MM.1S (cell line): ENCODE measurements around the gene SERPINA4.

Source experiments
- DNase-seq: peaks from one replicate; pipeline ENCODE4 v3.0.0-alpha.2; 2015
- H2AFZ ChIP-seq: fragments of 300-600 bp; sonication (generic); 2 replicates; pipeline ENCODE4 v1.6.0; 2016; ENCODE audit warnings: antibody characterized with exemption, low read length
- H3F3A ChIP-seq: fragments of 300-600 bp; sonication (generic); 2 replicates; pipeline ENCODE4 v1.6.1; 2016; ENCODE audit warnings: mild to moderate bottlenecking, antibody characterized with exemption, low read length, moderate library complexity, mixed read lengths; ENCODE audit not compliant: insufficient read depth
- H3K27ac ChIP-seq: fragments of 300-600 bp; sonication (generic); 2 replicates; pipeline ENCODE4 v1.5.1; 2016; ENCODE audit warnings: mild to moderate bottlenecking, low read length
- H3K27me3 ChIP-seq: fragments of 300-600 bp; sonication (generic); replicated peaks from 2 replicates; pipeline ENCODE4 v1.6.0; 2016; ENCODE audit warnings: low read length; ENCODE audit not compliant: insufficient read depth
- H3K36me3 ChIP-seq: fragments of 300-600 bp; sonication (generic); replicated peaks from 2 replicates; pipeline ENCODE4 v1.6.1; 2016; ENCODE audit warnings: mild to moderate bottlenecking, low read length, mixed read lengths; ENCODE audit not compliant: insufficient read depth
- H3K4me1 ChIP-seq: fragments of 300-600 bp; sonication (generic); 2 replicates; pipeline ENCODE4 v1.6.1; 2016; ENCODE audit warnings: low read length, mixed read lengths
- H3K4me2 ChIP-seq: fragments of 300-600 bp; sonication (generic); 2 replicates; pipeline ENCODE4 v1.6.0; 2016; ENCODE audit warnings: low read depth, low read length
- H3K4me3 ChIP-seq: fragments of 300-600 bp; sonication (generic); 2 replicates; pipeline ENCODE4 v1.5.1; 2016; ENCODE audit warnings: low read length, mixed read lengths
- H3K79me2 ChIP-seq: fragments of 300-600 bp; sonication (generic); 2 replicates; pipeline ENCODE4 v1.6.1; 2016; ENCODE audit warnings: mixed run types, low read length, mixed read lengths
- H3K9ac ChIP-seq: fragments of 300-600 bp; sonication (generic); 2 replicates; pipeline ENCODE4 v1.6.1; 2016; ENCODE audit warnings: low read length, mixed read lengths
- H3K9me2 ChIP-seq: fragments of 300-600 bp; sonication (generic); replicated peaks from 2 replicates; pipeline ENCODE4 v1.6.1; 2016; ENCODE audit warnings: mild to moderate bottlenecking, low read length, mixed read lengths; ENCODE audit not compliant: insufficient read depth
- H3K9me3 ChIP-seq: fragments of 300-600 bp; sonication (generic); replicated peaks from 2 replicates; pipeline ENCODE4 v1.6.1; 2016; ENCODE audit warnings: mild to moderate bottlenecking, low read length, mixed read lengths; ENCODE audit not compliant: insufficient read depth
- H4K20me1 ChIP-seq: fragments of 300-600 bp; sonication (generic); 2 replicates; pipeline ENCODE4 v1.6.1; 2016; ENCODE audit warnings: mild to moderate bottlenecking, low read length, moderate library complexity, mixed read lengths; ENCODE audit not compliant: insufficient read depth
- EZH2 ChIP-seq: fragments of 300-600 bp; sonication (generic); optimal IDR thresholded peaks from 2 replicates; pipeline ENCODE3; 2017; ENCODE audit warnings: low read depth, mild to moderate bottlenecking, antibody characterized with exemption, low read length, mixed read lengths
- EZH2phosphoT487 ChIP-seq: fragments of 300-600 bp; sonication (generic); IDR thresholded peaks from 2 replicates; pipeline ENCODE4 v1.6.1; 2018; ENCODE audit warnings: antibody characterized with exemption, low read length
- TF ChIP-seq, protein P1 (sequence below): fragments of 300-600 bp; sonication (generic); IDR thresholded peaks from 2 replicates; pipeline ENCODE4 v1.5.1; 2016; ENCODE audit warnings: antibody characterized with exemption, low read length, mixed read lengths

The SERPINA4 gene

DNA sequence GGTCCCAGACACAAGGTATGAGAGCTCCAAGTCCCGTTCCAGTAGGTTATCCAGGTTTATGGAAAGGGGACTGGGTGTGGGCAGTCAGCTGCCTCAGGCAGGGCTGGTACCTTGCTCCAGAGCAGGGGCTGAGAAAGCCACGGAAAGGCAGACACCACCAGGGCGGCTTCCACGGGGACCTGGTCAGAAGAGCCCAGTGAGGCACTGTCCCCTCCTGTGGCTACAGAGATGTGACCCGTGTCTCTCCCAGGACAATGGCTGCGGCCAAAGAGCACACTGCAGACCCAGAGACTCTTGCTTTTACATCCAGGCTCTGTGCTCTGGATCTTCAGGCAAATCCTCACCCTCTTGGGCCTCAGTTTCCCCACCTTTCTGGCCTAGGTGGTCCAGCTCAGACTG, 8.8 kb downstream of the SERPINA4 start:
- Histone ChIP-seq H3F3A (no peaks in the 10 kb centered on the region), H3K27me3 (no peaks in the 10 kb centered on the region), H3K4me2 (no peak overlapping the region), H3K9ac (no peak overlapping the region), H3K9me2 (no peaks in the 10 kb centered on the region), H3K4me1 (no peaks in the 10 kb centered on the region), H3K9me3 (no peaks in the 10 kb centered on the region), H4K20me1 (no peaks in the 10 kb centered on the region), H3K27ac (no peak overlapping the region), H3K4me3 (no peak overlapping the region), H2AFZ (no peak overlapping the region), H3K79me2 (no peaks in the 10 kb centered on the region), H3K36me3 (no peaks in the 10 kb centered on the region)
- no peak for TF ChIP-seq EZH2phosphoT487
- TF ChIP-seq, protein P1, sequence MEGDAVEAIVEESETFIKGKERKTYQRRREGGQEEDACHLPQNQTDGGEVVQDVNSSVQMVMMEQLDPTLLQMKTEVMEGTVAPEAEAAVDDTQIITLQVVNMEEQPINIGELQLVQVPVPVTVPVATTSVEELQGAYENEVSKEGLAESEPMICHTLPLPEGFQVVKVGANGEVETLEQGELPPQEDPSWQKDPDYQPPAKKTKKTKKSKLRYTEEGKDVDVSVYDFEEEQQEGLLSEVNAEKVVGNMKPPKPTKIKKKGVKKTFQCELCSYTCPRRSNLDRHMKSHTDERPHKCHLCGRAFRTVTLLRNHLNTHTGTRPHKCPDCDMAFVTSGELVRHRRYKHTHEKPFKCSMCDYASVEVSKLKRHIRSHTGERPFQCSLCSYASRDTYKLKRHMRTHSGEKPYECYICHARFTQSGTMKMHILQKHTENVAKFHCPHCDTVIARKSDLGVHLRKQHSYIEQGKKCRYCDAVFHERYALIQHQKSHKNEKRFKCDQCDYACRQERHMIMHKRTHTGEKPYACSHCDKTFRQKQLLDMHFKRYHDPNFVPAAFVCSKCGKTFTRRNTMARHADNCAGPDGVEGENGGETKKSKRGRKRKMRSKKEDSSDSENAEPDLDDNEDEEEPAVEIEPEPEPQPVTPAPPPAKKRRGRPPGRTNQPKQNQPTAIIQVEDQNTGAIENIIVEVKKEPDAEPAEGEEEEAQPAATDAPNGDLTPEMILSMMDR, result no peak
- no peak for TF ChIP-seq EZH2
- no peak for DNase-seq

DNA sequence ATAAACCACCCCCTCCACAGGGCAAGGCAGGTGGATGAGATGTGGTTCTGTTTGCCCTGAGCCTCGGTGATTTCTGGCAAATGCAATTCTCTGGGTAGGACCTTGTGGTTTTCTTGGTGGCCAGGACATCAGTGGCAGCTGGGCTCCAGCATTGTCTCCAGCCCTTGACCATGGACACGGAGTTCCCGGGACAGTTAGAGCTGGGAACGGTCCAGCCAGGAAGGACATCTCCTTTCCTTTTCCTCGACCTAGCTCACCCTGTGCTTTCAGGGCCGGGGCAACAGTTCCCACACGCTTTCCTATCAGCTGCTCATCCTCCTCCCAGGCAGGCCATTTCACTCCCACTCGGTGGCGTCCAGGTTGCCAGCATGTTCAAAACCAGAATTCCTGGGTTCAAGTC, 9.2 kb downstream of the SERPINA4 start:
- no peak overlapping the region for H3K9ac ChIP-seq
- H3K4me3 ChIP-seq, result no peak overlapping the region
- H3K9me2 ChIP-seq, result no peaks in the 10 kb centered on the region
- H3K9me3 ChIP-seq, result no peaks in the 10 kb centered on the region
- DNase-seq, result no peak
- no peaks in the 10 kb centered on the region for H3K79me2 ChIP-seq
- no peaks in the 10 kb centered on the region for H3K36me3 ChIP-seq
- TF ChIP-seq EZH2phosphoT487, result no peak
- TF ChIP-seq, protein P1, result no peak
- no peaks in the 10 kb centered on the region for H3K27me3 ChIP-seq
- no peaks in the 10 kb centered on the region for H4K20me1 ChIP-seq
- H2AFZ ChIP-seq, result no peak overlapping the region
- no peak overlapping the region for H3K4me2 ChIP-seq
- H3K27ac ChIP-seq, result no peak overlapping the region
- no peaks in the 10 kb centered on the region for H3K4me1 ChIP-seq
- H3F3A ChIP-seq, result no peaks in the 10 kb centered on the region

DNA sequence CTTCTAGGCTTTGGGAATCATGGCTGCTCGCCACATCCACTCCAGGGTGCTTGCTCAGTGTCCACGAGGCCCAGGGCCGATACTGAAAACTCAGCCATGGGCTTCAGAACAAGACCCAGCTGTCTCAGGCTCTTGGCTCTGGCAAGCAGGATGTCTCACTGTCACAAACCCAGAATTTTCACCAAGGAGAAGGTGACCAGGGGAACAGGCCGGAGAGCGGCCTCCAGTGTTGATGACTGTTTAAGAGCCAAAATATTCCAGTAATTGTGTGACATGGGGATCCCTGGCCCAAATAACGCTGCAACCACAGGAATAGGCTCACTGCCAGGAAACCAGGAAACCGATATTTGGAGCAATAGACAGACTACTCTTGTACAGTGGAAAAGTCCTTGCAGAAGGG, 10.2 kb downstream of the SERPINA4 start:
- Histone ChIP-seq H3K4me3 (no peak overlapping the region), H3K36me3 (no peaks in the 10 kb centered on the region), H3K9ac (no peak overlapping the region), H4K20me1 (no peaks in the 10 kb centered on the region), H3K9me2 (no peaks in the 10 kb centered on the region), H3K9me3 (no peaks in the 10 kb centered on the region), H3K4me1 (no peaks in the 10 kb centered on the region), H3K79me2 (no peaks in the 10 kb centered on the region), H2AFZ (no peak overlapping the region), H3K27ac (no peak overlapping the region), H3F3A (no peaks in the 10 kb centered on the region), H3K27me3 (no peaks in the 10 kb centered on the region), H3K4me2 (no peak overlapping the region)
- no peak for DNase-seq
- TF ChIP-seq, protein P1, result no peak
- TF ChIP-seq EZH2 (no peak), EZH2phosphoT487 (no peak)
